ENCODE data around the gene HNF4A. TPM values are rescaled to one million over a fixed set of nuclear protein-coding genes. Genes with fewer than 3 reads are reported as not detected.
A peak's percentile ranks its signal among the peaks of the same experiment; 100 is the strongest.

Gene HNF4A
- total and polyA plus RNA-seq, 2 of the 13 experiments (the other 11 are each of a cell fraction or from before 2014, with no cell fraction given), result 80.9 to 169 TPM

GRCh38 chr20:44395461-44396340 lies 40.2 kb downstream of the HNF4A start (continued):
- TF ChIP-seq ZMYM4 (CRISPR knock-in tag; IDR thresholded peaks at IDR 0.05), result peak; percentile 43; the same call in 1 of the 2 replicates
- TF ChIP-seq JUND (CRISPR knock-in tag; IDR thresholded peaks at IDR 0.05), result 0 out of 2 replicates have a peak, but pooled peaks have one; percentile 9
- no peak for TF ChIP-seq TCF7 (IDR thresholded peaks at IDR 0.05; ENCODE audit: low read depth)
- no peak; the same call in 1 of the 2 replicates for TF ChIP-seq ZNF230 (CRISPR knock-in tag; IDR thresholded peaks at IDR 0.05)

GRCh38 chr20:44396369-44397130 lies 41.1 kb downstream of the HNF4A start:
- no peak for ATAC-seq
- FAIRE-seq, result no peak
- TF ChIP-seq MIER2 (CRISPR knock-in tag; IDR thresholded peaks at IDR 0.05) (peak; percentile 95), TGIF2 (CRISPR knock-in tag; IDR thresholded peaks at IDR 0.05) (no peak), BCL6 (CRISPR knock-in tag; IDR thresholded peaks at IDR 0.05) (no peak), ZNF17 (CRISPR knock-in tag; IDR thresholded peaks at IDR 0.05) (no peak), SPEN (CRISPR knock-in tag; IDR thresholded peaks at IDR 0.05; ENCODE audit: low read depth) (0 out of 2 replicates have a peak, but pooled peaks have one; percentile 41), NFATC3 (CRISPR knock-in tag; IDR thresholded peaks at IDR 0.05) (no peak), POLR2G (IDR thresholded peaks at IDR 0.05; ENCODE audit: low read depth, low read length) (no peak), ZNF790 (CRISPR knock-in tag; IDR thresholded peaks at IDR 0.05; ENCODE audit: borderline replicate concordance) (no peak), ZNF510 (CRISPR knock-in tag; IDR thresholded peaks at IDR 0.05; ENCODE audit: low read depth) (0 out of 2 replicates have a peak, but pooled peaks have one; percentile 55), ZNF232 (CRISPR knock-in tag; IDR thresholded peaks at IDR 0.05; ENCODE audit: borderline replicate concordance) (no peak), SAFB2 (CRISPR knock-in tag; IDR thresholded peaks at IDR 0.05; ENCODE audit: borderline replicate concordance, low read depth) (peak; percentile 75; the same call in 1 of the 2 replicates), AGO1 (IDR thresholded peaks at IDR 0.05; ENCODE audit: low read depth, low read length, poor library complexity, severe bottlenecking) (no peak), SMAD9 (CRISPR knock-in tag; IDR thresholded peaks at IDR 0.05) (no peak), GLMP (CRISPR knock-in tag; IDR thresholded peaks at IDR 0.05; ENCODE audit: borderline replicate concordance) (no peak), NCOA1 (CRISPR knock-in tag; IDR thresholded peaks at IDR 0.05) (no peak), SAP130 (CRISPR knock-in tag; IDR thresholded peaks at IDR 0.05; ENCODE audit: low read depth) (0 out of 2 replicates have a peak, but pooled peaks have one; percentile 38), PHF8 (CRISPR knock-in tag; IDR thresholded peaks at IDR 0.05) (no peak)

More at GRCh38 chr20:44396369-44397130, 41.1 kb downstream of the HNF4A start:
- Histone ChIP-seq H3K4me2 (ENCODE audit: low read depth, low read length) (no peak overlapping the region), H3K79me2 (ENCODE audit: insufficient read depth, low read length) (peaks cover 57% of the 10 kb centered on the region), H2AFZ (ENCODE audit: low read length) (no peak overlapping the region), H3K36me3 (replicated peaks in 1 of 2; ENCODE audit: control insufficient read depth in 1 of 2, insufficient read depth in 2 of 2, low read length in 2 of 2) (peaks cover 2% of the 10 kb centered on the region in 2 experiments; a peak in 4 of 5 replicates), H4K20me1 (ENCODE audit: insufficient read depth, low read length) (no peaks in the 10 kb centered on the region), H3K9ac (ENCODE audit: insufficient read depth, low read depth, low read length) (no peak overlapping the region), H3K27me3 (ENCODE audit: control insufficient read depth in 1 of 2, insufficient read depth in 2 of 2, low read length in 2 of 2) (no peaks in the 10 kb centered on the region; a peak in 1 of 5 replicates), H3K9me3 (ENCODE audit: low read length) (no peaks in the 10 kb centered on the region), H3K4me3 (replicated peaks in 1 of 3; ENCODE audit: insufficient read depth in 1 of 3, low read depth in 2 of 3, low read length in 3 of 3) (no peak overlapping the region), H3K4me1 (ENCODE audit: insufficient read depth, low read length) (peaks cover 91% of the 10 kb centered on the region), H3K27ac (ENCODE audit: extremely low read length, insufficient read depth, low read length) (peak overlapping the region; percentile 94)
- in situ Hi-C loops (cut with HindIII; ENCODE audit: extremely low pct_ligation_motif_present, low pct_unique_long_range_greater_than_20kb) (no loop called here), intact Hi-C loops (cut with micrococcal nuclease; ENCODE audit: unreplicated experiment) (no loop called here)
- no TSS peak for BruUV-seq (replicated peaks)
- CTCF ChIA-PET (ENCODE audit: low intra/inter-chr PET ratio, low total read pairs), result no interaction called here
- 89% methylated on average over 8 of the region's 8 CpGs for WGBS (ENCODE audit: low lambda C conversion rate)
- DNase-seq (ENCODE audit: low spot score), result no peak
- POLR2A ChIA-PET, result interaction anchor here (3.5 to 10.8 kb wide), 5 partner anchors 14 to 44 kb away, joined by 22 to 556 read pairs (median 41); partner anchors contain the start of gene HNF4A
